HG03025 (cell line): Measurements from ENCODE around the gene OLFML2A.
"Not testable (repeated sequence)": the region's sequence is repeated elsewhere in the genome, so short reads cannot be mapped to it uniquely, and the experiment has no call there.

Source experiments
- ATAC-seq: cut with Tn5 transposase; IDR thresholded peaks from one replicate; pipeline ENCODE4 v1.9.1; 2021; ENCODE audit warnings: mild to moderate bottlenecking, moderate library complexity; ENCODE audit not compliant: unreplicated experiment, low FRiP score

Gene OLFML2A

DNA sequence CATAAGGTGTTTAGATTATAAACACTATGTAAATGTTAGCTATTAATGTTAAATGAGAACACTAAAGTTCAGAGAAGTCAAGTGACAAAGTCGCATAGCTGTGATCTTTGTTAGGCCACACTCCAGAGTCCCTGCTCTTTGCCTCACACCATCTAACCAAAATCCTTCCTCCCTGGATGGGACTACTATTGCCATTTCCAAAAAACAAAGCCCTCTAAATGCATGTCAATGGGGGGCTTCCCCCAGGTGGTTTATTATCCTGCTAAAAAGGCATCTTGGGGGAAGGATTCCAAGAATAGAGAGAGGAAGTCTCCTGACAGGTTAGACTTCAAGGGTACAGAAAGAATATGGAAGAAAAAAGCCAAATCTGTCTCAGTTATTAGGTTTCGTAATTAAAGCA, 16.2 kb upstream of the OLFML2A start:
- no peak for ATAC-seq

DNA sequence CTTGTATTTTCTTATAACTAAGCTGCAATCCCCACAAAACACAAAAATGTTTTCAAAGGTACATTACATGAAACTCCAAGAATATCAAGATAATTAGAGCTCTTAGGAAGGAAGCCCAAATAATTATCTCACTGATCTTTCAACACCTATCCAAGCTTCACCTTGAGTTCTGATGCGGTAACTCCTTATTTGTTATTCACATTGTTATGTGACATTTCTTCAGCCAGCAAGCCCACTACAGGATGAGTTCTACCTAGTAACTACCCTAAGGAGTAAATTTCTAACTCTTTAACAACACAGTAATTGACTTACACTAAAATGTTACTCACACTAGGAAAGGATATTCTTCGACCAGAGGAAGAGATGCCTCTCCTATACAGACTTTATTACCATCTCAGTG, 15.7 kb upstream of the OLFML2A start:
- ATAC-seq, result no peak

DNA sequence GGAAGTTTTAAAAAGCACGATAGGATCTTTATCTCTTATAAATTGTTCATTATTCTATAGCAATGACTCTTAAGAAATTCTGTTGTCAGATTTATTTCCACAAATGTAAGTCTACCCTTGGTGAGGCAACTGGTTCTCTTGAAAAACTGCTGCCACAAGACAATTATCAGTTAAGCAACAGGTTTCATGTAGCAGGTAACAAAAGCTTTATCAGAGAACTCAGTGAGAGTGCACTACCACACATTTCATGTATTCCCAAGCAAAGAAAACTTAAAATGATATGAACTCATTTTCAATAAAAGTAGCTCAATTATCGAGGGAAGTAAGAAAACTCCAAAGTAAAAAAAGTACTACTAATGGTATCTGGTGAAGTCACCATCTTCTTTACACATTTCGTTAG, 15.2 kb upstream of the OLFML2A start:
- no peak for ATAC-seq

DNA sequence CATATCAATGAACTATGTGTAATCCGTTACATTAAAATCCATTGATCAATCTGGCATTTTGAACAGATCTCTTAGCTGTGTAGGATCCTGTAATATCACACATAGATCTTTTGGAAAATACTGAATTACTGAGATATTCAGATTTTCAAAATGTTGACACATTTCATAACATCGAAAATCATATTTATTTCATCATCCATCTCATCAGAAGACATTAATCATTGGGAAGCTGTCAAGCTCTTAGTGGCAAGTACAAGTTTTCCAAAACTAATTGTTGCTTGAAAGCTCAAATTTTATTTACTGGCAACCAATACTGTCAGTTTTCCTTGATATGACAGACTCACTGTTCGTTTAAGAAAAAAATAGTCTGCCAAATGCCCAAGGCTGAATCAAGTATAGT, 14.3 kb upstream of the OLFML2A start:
- ATAC-seq, result no peak

DNA sequence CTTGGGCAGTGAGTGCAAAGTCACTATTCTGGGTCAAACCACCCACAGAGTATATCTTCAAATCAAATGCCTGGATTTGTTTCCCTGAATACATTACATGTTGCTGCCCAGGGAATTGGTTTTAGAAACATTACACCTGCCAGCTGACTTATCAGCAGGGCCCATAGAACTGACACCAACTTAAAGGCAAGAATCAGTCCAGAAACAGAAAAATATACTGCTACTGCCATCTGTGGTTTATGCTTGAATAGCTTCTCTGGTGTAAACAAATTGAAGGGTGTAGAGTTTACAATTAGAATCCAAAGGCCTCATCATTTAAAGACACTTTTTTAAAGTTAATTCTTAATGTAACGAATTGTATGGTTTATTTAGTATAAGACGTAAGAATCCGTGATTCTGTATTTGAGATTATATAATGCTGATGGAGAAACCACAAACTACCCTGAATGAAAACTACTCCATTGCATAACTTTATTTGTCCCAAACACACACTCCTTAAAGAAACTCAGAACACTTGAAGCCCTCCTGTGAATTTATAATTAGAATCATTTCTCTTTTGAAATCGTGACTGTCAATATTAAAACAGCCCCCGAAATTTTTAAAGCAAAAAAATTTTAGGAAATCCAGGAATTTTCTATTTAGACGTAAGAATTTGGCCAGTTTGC, 12.0 kb upstream of the OLFML2A start:
- no peak for ATAC-seq

DNA sequence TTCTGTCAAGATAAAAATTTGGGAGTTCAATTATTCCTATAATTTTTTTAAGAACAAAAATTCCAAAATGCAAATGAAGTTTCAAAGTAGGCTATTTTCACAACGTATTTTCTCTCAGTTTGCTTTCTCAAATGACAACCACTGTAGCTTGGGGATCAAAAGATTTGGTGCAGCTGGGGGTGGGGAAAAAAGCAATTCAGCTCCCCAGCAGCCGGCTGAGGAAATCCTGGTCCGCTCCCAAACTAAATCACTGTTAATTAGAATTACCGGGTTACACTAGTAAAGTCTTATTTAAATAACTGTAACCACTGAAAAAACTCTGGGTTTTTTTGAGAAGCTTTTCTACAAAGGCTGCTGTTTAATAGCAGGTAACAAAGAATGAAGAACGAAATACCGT, 11.5 kb upstream of the OLFML2A start:
- no peak for ATAC-seq

DNA sequence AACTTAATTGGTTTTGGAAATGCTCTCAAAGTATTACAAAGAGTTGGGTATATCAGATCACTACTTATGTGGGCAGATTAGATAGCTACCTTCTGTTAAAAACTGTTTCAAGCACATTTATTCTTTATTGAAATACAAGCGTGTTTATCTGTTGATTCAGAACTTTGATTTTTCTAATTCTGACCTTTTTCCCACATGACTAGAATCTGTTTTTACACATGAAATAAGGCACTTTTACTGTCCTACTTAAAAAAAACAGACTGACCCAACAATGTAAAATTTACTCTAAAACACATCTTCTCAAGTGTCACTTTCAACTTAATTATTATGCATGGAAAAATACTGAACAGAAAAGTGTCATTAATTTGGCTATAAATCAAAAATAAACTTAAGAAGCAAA, 10.6 kb upstream of the OLFML2A start:
- no peak for ATAC-seq

DNA sequence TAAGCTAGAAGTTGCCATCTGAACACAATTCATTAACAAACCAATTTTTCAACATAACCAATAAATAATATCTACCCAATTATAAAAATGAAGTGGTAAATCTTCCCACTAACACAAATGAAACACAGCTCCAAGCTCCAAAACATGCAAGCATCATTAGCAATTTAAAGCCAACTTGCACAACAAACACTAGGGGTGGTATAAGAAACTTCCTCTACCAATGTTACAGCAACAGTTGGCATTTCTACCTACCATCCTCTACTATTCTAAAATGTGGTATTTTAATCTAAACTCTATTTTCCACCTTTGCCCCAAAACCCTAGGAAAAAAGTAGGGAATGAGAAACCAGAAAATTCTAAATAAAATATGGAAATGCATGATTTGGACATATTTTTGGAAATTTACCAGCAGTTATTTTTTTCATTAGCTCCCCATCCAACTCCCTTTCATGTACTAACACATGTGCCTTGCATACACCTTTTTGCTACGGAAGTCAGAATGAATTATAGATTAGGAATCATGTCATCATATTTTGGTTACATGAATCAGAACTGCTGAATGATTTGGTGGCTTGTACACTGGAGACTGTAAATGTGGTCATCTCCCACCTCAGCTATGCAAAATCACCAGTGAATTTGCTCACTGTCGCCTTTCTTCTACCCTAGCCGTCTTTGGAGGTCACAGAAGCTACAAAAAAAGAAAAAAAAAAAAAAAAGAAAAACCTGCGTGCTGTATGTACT, 9.9 kb upstream of the OLFML2A start:
- ATAC-seq, result no peak

DNA sequence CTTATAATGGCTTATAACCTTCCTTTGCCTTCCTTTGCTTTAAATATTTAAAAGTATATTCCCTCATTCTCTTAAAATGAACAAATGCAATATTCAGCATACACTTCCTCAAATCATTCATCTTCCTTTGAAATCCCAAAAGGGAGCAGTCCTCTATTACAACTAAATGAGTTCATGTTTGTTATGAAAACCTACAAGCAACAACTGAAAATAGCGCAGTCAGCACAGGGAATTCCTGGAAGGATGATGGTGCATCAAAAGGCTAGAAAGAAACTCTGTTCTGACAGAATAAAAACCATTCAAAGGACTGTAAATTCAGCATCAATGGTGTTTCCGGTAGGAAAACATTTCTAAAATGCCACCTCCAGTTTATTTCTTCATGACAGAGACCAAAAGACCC, 9.1 kb upstream of the OLFML2A start:
- ATAC-seq, result no peak

DNA sequence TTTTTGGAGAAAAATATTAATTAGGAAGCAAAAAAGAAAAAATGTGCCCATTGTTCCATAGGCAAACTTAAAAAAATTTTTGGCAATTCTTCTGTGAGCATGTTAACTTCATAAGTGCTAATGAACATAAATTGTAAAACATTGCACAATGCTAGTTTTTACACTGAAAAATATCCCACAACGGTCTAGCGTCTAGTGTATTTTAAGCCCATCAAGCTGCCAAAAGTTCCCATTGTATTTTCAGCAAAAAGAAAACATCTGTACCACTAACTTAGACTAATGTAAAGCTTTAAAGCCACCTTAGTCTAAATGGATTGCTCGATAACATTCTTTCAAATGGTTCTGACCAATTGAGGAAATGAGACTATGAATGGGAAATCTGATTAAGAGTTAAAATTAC, 8.6 kb upstream of the OLFML2A start:
- no peak for ATAC-seq

DNA sequence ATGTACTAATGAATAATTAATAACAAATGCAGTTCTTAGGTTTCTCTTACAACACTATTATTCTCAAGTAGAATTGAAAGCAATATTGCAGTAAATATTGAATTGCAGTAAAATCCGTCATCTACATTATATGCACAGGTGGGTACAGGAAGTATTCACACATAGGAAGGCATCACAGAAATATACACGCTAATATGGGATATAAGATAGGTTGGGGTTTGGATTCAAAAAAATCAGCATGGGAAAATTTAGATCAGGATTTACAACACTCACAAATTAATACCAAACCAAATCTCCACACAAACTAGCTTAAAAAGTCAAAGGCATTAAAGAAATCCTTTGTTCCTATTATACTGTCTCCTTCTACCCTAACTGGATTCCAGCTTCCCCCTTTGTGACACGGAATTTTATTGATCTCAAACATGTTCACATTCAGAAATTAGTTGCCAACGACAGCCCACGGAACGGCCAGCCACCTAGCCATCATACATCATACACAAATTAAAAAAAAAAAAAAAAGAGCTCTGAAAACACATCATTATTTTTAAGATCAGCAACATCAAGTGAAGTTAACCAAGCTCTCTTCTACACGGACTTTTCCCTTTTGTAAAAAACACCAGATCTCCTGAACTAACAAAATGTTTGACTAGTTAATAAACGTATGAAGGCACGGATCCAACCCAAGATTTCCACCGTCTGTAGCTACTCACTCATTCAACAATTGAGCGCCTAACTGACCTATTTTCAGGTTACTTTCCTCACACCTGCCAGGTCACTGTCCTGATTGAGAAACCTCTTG, 8.0 kb upstream of the OLFML2A start:
- no peak for ATAC-seq

DNA sequence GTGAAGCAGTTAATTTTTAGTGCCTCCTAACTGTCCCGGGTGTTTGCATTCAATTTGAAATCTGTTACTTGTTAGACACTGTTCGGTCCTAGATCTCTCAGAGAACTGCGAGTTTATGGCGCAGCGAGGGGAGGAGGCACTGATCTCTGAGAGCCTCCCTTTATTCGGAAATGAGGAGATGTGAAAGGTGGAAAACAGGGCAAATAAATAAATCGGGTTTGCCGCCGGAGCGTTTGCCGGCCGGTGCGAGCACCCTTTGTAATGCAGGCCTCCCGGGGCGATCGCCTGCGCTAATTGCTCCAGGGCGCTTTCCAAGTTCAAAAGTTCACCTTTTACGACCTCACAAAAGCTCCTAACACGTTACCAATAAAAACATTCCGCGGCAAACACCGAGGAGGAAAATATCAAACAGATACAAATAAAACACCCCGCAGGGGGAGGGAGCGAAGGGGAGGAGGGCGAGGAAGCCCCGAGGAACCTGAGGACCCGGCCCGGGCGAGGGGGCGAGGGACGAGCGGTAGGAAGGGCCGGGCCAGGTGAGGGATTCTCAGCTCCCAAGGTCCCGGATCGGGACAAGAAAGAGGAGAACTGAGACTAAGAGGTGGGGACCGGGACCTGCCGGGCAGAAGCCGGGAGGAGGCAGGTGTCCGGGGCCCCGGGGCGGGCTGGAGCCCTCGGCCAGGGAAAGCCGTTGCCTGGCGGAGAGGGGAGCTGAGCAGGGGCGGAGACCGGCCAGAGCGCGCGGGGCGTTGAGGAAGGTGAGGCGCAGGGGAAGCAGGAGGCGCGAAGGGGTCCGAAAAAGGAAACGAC, 7.2 kb upstream of the OLFML2A start:
- ATAC-seq, result no peak

DNA sequence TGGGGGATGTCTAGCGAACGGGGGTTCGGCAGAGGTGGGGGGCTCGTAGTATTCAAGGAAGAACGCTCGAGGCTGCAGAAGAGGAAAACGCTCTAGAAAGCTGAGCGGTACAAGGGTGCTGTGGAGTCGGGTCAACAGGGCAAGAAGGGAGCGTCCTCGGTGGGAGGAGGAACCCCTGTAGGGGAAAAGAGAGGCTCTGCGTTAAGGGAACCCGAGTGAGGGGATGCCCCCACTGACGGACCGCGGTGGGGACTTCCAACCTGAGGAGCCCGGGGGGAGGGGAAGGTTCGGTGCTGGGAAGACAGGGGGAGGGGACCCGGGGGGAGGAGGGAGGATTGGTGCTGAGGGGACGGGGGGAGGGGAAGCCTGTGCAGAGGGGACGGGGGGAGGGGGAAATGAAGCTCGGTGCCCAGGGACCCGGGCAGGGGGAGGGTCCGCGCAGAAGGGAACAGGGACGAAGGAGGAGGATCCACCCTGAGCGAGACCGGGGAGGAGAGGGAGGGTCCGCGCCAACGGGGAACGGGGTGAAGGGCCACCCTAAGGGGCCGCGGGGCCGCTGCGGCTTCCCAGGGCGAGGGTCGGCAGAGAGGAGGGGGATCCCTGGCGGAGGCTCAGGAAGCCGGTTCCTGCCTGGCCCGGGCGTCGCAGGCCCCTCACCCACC, 6.4 kb upstream of the OLFML2A start:
- ATAC-seq, result peak; percentile 3

DNA sequence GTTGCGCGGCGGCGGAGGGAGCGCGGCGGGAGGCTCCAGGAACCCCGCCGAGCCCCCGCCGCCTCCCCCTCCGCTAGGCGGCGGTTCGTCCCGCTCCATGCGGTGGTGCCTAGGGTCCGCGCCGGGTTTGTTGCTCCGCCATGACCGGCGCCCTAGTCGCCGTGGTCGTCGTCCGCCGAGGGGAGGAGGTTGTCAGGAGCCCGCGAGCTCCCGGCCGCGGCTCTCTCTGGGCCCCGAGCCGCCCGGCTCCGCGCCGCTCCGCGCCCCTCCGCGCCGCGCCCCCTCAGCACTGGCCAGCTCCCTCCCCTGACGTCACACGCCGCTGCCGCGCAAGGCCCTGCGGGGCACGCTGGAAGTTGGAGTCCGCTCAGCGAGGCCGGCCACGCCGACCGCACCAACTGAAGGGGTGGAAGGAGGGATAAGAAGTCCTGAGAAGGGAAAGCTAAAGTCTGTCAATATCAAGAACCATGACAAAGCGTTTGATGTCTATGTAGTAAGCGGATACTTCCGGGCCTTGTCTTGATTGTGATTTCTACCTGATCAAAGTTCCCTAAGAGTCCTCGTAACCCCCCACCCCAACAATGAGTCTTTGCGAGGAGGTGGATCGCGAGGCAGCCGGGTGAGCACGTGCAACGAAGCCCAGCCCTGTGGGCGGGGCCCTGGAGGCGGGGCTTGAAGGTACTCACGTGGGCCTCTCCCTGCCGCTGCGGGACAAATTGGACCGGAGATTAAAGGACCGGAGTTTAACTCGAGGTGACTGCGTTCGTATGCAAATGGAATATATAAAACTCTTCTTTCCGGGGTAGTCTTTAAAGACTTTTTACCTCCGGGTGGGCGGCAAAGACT, 5.7 kb upstream of the OLFML2A start, which contains the start of gene NR6A1:
Gene NR6A1, minus strand, starts transcription at position 291 of the 846 bp plus-strand sequence.
- ATAC-seq, result peak; percentile 82

DNA sequence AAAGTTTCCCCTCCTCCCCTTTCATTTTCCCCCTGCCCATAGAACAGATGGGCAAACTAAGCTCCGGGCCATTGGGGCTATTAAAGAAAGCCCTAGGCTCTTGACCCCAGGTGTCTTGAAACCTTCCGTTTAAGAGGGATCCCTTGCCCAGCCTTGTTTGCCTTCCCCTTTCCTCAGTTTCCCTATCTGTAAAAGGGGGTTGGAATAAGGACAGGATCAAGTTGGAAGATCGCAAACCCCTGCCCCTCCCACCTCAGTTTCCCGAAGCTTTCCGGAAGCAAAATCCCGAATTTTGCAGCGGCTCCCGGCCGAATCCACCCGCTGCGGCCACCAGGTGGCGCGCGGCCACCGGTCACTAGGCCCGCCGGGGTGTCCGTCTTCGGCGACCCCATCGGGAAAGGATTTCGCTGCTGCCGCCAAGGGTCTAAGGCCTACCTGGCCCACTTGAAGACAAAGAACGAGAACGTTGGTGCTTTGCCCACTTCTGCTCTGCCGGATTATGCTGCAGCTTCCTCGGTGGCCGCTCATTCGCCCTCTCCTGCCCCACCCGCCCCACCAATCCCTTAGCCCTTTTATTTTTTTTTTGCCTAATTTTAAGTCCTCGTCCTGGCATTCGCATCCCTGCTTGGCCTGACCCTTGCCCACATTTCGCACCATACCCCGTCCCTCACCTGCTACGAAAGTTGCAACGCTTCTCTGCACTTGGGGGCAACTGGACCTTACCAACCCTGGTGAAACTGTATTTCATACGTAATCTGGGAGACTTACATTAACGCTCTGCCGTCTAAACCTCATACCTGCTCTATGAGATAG, 4.9 kb upstream of the OLFML2A start:
- no peak for ATAC-seq

DNA sequence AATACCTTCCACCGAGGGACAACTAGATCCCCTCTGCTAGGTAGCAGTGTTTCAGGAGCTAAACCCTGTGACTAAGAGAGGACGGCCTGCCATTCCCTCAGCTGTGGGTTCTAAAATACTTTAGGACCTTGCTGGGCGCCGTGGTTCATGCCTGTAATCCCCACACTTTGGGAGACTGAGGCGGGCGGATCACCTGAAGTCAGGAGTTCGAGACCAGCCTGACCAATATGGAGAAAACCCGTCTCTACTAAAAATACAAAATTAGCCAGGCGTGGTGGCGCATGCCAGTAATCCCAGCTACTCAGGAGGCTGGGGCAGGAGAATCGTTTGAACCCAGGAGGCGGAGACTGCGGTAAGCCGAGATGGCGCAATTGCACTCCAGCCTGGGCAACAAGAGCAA, 4.1 kb upstream of the OLFML2A start:
- not testable (repeated sequence) for ATAC-seq

DNA sequence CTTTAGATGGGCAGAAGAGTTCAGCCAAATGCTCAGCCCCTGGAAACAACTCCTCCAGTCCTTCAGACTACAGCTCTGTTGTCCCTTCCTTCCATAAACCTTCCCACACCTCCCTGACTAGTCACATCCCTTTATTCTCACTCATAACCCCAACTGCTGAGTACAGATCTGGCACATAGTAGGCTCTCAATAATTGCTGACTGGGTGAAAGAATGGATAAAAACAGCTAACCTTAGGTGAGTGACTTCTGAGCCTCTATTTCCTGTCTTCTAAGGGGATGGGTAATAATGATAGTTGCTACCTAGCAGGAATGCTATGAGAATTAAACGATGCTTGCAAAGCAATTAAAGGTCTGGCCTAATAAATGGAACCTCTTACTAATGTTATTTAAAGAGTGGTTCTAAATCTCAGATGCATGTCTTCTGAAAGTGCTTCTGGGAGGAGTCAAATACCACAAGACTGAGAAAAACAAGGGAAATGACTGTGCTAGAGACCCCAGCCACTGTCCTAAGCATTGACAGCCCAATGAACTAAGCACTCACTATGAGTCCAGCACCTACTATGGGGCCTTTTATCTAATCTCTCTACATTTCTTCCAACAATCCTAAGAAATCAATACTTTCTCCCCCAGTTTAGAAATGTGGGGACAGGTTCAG, 3.3 kb upstream of the OLFML2A start:
- no peak for ATAC-seq
